Hippocampal formation (tissue), 2 donors: Measurements from ENCODE around the gene KDM8.
"Not testable (repeated sequence)": the region's sequence is repeated elsewhere in the genome, so short reads cannot be mapped to it uniquely, and the experiment has no call there.

ENCODE experiments used
- DNase-seq, 2 donors: peaks; one replicate each; lab custom pipeline; 2025; lab: John Stamatoyannopoulos, UW

Gene KDM8

GRCh38 chr16:27244363-27244755, 41.0 kb downstream of the KDM8 start:
- no peak for DNase-seq

GRCh38 chr16:27245276-27246172, 42.2 kb downstream of the KDM8 start:
- no peak for DNase-seq

- no peak for DNase-seq
These were observed 43.1 kb downstream of the KDM8 start for GRCh38 chr16:27246439-27246838.

GRCh38 chr16:27247076-27247475, 43.8 kb downstream of the KDM8 start:
- not testable (repeated sequence) for DNase-seq

GRCh38 chr16:27248036-27248435, 44.7 kb downstream of the KDM8 start:
- no peak for DNase-seq

GRCh38 chr16:27248886-27249285, 45.6 kb downstream of the KDM8 start:
- DNase-seq = not testable (repeated sequence)

- DNase-seq = no peak
These were observed 48.3 kb downstream of the KDM8 start for GRCh38 chr16:27251541-27252205.

GRCh38 chr16:27252206-27252585, 48.9 kb downstream of the KDM8 start:
- no peak for DNase-seq

GRCh38 chr16:27253526-27253930, 50.2 kb downstream of the KDM8 start:
- no peak for DNase-seq

GRCh38 chr16:27254262-27254811, 51.0 kb downstream of the KDM8 start:
- no peak for DNase-seq

GRCh38 chr16:27256861-27257260, 53.5 kb downstream of the KDM8 start:
- DNase-seq = no peak

- no peak for DNase-seq
These were observed 53.9 kb downstream of the KDM8 start for GRCh38 chr16:27257271-27257670.

- DNase-seq = no peak
These were observed 55.0 kb downstream of the KDM8 start for GRCh38 chr16:27258241-27258734.

GRCh38 chr16:27259710-27260109, 56.4 kb downstream of the KDM8 start:
- DNase-seq = no peak

- DNase-seq = not testable (repeated sequence)
These were observed 59.6 kb downstream of the KDM8 start for GRCh38 chr16:27262904-27263423.

GRCh38 chr16:27264151-27264550, 60.8 kb downstream of the KDM8 start:
- no peak for DNase-seq

GRCh38 chr16:27265982-27266381, 62.7 kb downstream of the KDM8 start:
- no peak for DNase-seq

GRCh38 chr16:27267037-27267677, 63.8 kb downstream of the KDM8 start:
- no peak for DNase-seq

- DNase-seq = peak; percentile 82 to 89
These were observed 65.3 kb downstream of the KDM8 start, which contains the start of gene NSMCE1 for GRCh38 chr16:27268376-27269299. Gene NSMCE1 (minus strand): TSS chr16:27268772. CDS start chr16:27257570, 11,202 bp downstream.

- no peak for DNase-seq
These were observed 66.2 kb downstream of the KDM8 start for GRCh38 chr16:27269300-27270150.
